NT2/D1 (cell line): ENCODE results near the gene TRPM5.

Experiments used
- DNase-seq: peaks from one replicate; pipeline ENCODE4 v3.0.0-alpha.2; 2011; ENCODE audit warnings: low read depth, low spot score
- H3K27me3 ChIP-seq: 2 replicates; pipeline ENCODE4 v1.6.0; 2011; ENCODE audit warnings: mild to moderate bottlenecking; ENCODE audit not compliant: insufficient read length, insufficient read depth
- H3K36me3 ChIP-seq: 2 replicates; pipeline ENCODE4 v1.6.1; 2011; ENCODE audit warnings: mild to moderate bottlenecking, low read length, mixed read lengths; ENCODE audit not compliant: insufficient read depth, insufficient read length
- H3K4me1 ChIP-seq: 2 replicates; pipeline ENCODE4 v1.5.1; 2011; ENCODE audit not compliant: insufficient read depth, insufficient read length
- H3K4me3 ChIP-seq: 2 replicates; pipeline ENCODE4 v1.5.1; 2011; ENCODE audit warnings: low read depth; ENCODE audit not compliant: insufficient read length
- H3K9ac ChIP-seq: 2 replicates; pipeline ENCODE4 v1.6.0; 2011; ENCODE audit warnings: low read depth; ENCODE audit not compliant: insufficient read length
- H3K9me3 ChIP-seq: 2 replicates; pipeline ENCODE4 v1.5.1; 2011; ENCODE audit warnings: mild to moderate bottlenecking, low read length; ENCODE audit not compliant: insufficient read depth
- SUZ12 ChIP-seq: IDR thresholded peaks from 2 replicates; pipeline ENCODE4 v1.6.1; 2011; ENCODE audit not compliant: insufficient read length, insufficient read depth; ENCODE audit errors: extremely low read depth
- YY1 ChIP-seq: IDR thresholded peaks from 2 replicates; pipeline ENCODE4 v1.6.1; 2011; ENCODE audit not compliant: insufficient read length, insufficient read depth
- ZNF274 ChIP-seq: IDR thresholded peaks from 2 replicates; pipeline ENCODE4 v1.6.1; 2011; ENCODE audit warnings: mild to moderate bottlenecking, low read depth, low read length

Gene TRPM5

DNA sequence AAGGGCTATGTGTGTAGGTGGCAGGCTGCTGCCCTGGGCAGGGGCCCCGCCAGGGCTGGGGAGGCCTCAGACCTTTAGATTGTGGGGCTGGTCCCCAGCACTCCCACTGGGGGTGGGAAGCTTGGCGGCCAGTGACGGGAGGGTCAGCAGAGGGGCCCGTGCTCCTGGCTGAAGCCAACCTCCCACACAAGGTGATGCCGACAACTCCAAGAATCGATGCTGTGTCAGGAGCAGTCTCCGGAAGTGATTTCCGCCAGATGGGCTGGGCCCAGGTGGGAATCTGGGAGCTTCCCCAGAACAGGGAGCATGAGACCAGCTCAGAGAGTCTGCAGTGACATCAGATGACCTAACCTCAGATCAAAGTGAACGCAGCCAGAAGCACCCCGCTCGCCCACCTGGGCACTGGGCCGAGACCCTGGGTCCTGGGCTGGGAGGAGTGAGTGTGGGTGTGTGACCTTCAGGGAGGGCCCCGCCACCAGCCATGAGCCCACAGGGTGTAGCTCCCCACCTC, 7.7 kb downstream of the TRPM5 start:
- TF ChIP-seq SUZ12, result no peak
- TF ChIP-seq ZNF274, result no peak
- TF ChIP-seq YY1, result no peak
- DNase-seq, result no peak
- Histone ChIP-seq H3K9ac (peak overlapping the region; percentile 12), H3K9me3 (no peaks in the 10 kb centered on the region), H3K4me3 (no peak overlapping the region), H3K36me3 (no peaks in the 10 kb centered on the region), H3K4me1 (no peaks in the 10 kb centered on the region), H3K27me3 (peaks cover 53% of the 10 kb centered on the region)

DNA sequence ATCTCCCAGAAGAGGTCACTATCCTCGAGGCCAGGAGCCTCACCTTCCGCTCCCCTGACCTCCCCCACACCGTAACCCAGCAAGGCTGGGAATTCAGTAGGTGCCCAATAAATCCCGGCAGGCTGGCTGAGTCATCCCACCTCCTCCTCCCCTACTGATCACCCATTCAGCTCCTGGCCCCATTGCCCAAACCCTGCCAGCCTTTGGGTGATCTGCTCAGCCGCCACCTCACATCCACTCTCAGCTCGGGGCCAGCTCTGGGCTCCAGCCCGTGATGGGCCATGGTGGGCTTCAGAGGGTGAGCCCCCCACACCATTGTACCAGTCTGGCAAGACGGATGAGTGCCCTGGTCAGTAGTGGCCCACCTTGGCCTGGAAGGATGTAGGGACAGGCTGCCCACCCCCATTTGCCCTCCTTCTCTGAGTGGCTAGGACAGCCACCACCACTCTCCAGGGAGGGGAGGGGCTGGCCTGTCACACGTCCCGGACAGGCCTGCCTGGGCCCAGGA, 8.2 kb downstream of the TRPM5 start:
- H3K36me3 ChIP-seq, result no peaks in the 10 kb centered on the region
- no peak for DNase-seq

DNA sequence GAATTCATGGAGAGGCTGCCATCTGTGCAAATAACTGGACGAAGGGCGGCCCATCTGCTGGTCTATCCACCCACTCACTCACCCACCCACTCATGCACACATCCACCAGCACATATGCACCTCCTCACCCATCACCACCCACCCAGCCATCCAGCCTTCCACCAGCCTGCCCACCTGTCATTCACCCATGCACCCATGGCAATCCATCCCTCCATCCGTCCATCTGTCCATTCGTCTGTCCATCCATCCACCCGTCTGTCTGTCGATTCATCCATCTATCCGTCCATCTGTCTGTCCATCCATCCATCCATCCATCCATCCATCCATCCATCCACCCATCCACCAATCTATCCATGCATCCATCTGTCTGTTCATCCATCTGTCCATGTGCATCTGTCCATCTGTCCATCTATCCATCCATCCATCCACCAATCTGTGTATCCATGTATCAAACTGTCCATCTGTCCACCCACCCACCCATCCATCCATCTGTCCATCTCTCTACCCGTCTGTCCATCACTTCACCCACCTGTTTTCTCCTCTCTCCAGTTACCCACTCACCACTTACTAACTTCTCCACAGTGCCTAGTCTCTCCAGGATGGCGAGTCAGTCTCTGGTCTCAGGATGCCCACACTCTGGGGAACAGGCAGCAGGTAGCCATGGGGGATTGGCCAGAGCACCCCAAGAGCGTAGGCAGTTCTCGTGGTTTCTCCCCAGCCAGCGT, 8.9 kb downstream of the TRPM5 start:
- Histone ChIP-seq H3K4me1 (no peaks in the 10 kb centered on the region), H3K36me3 (no peaks in the 10 kb centered on the region), H3K4me3 (no peak overlapping the region), H3K9me3 (no peaks in the 10 kb centered on the region), H3K9ac (no peak overlapping the region), H3K27me3 (peaks cover 42% of the 10 kb centered on the region)
- no peak for DNase-seq
- TF ChIP-seq SUZ12, result no peak

More for the DNA sequence above, 8.2 kb downstream of the TRPM5 start:
- Histone ChIP-seq H3K9me3 (no peaks in the 10 kb centered on the region), H3K27me3 (peaks cover 48% of the 10 kb centered on the region), H3K9ac (peak overlapping the region; percentile 12), H3K4me3 (no peak overlapping the region), H3K4me1 (no peaks in the 10 kb centered on the region)
- TF ChIP-seq ZNF274 (no peak), SUZ12 (no peak), YY1 (no peak)

DNA sequence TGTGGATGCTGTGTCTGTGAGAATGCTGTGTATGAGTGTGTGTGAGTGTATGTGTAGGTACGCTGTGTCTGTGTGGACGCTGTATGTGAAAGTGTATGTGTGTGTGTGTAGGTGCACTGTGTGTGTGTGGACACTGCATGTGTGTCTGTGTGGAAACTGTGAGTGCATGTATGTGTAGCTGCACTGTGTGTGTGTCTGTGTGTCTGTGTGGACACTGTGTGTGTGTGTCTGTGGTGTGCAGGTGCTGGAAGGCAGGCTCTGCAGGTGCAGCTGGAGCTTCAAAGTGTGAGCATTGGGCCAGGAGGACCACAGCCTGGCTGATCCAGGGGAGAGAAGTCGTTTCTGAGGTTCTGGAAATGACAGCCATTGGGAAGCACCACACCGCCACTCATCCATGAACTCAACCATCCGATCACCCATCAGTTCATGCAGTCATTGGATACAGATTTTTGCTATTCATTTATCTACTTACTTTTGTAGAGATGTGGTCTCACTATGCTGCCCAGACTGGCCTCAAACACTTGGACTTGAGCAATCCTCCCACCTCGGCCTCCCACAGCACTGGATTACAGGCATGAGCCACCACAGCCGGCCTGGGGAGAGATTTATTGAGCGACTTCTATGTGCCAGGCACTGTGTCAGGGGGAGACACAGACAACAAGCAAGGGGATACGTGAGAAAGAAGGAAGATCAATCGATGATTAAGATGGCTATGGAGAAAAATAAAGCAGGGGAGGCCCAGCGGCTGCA, 9.6 kb downstream of the TRPM5 start:
- H3K9me3 ChIP-seq, result no peaks in the 10 kb centered on the region
- no peaks in the 10 kb centered on the region for H3K4me1 ChIP-seq
- H3K9ac ChIP-seq, result no peak overlapping the region
- H3K36me3 ChIP-seq, result no peaks in the 10 kb centered on the region
- peaks cover 34% of the 10 kb centered on the region for H3K27me3 ChIP-seq
- no peak for DNase-seq
- TF ChIP-seq SUZ12, result no peak
- TF ChIP-seq ZNF274, result no peak
- TF ChIP-seq YY1, result no peak
- H3K4me3 ChIP-seq, result no peak overlapping the region

DNA sequence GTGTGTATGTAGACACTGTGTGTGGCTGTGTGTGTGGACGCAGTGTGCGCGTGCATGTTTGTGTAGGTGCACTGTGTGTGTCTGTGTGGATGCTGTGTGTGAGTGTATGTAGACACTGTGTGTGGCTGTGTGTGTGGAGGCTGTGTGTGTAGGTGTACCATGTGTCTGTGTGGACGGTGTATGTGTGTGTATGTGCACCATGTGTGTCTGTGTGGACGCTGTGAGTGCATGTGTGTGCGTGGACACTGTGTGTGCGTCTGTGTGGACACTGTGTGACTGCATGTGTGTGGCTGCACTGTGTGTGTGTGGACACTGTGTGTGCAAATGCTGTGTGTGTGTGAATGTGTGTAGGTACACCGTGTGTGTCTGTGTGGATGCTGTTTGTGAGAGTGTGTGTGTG, 10.3 kb downstream of the TRPM5 start:
- TF ChIP-seq YY1, result no peak
- TF ChIP-seq SUZ12, result no peak
- no peak for TF ChIP-seq ZNF274
- H3K36me3 ChIP-seq, result no peaks in the 10 kb centered on the region
- no peak overlapping the region for H3K4me3 ChIP-seq
- DNase-seq, result no peak
- H3K9ac ChIP-seq, result no peak overlapping the region
- peaks cover 31% of the 10 kb centered on the region for H3K27me3 ChIP-seq
- H3K4me1 ChIP-seq, result no peaks in the 10 kb centered on the region
- no peaks in the 10 kb centered on the region for H3K9me3 ChIP-seq

DNA sequence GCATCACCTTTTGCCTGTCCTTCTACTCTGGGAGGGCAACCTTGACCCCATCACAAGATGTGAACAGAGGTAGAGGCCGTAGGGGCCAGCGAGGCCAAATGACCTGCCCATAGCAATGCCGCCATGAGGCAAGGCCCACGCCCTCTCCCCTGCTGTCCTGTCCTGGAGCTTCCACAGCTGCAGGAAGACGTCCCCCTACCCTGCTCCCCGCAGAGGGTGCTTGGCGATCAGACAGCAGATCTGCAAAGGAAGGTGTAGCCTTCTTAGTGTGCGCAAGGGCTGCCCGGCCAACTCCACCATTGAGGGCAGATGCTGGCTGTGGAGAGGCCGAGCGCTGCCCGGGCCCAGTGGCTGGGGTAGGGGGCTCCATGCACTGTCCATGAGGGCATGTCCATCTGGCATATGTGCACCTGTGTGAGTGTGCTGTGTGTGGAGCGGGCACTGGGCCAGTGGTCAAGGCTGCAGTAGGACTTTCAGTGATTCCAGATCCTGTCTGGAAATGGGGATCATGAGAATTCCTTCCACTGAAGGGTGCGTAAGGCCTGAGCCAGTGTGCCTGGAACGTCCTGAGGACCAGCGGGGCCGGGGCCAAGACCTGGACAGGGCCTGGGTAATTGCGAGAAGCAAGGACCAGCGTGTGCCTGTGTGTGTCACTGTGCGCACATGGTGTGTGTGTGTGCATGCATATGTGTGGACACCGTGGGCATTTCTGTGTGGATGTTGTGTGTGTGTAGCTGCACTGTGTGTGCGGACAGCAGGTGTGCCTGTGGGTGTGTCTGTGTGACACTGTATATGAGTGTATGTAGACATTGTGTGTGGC, 11.0 kb downstream of the TRPM5 start:
- Histone ChIP-seq H3K4me1 (no peaks in the 10 kb centered on the region), H3K4me3 (no peak overlapping the region), H3K27me3 (peaks cover 31% of the 10 kb centered on the region), H3K9me3 (no peaks in the 10 kb centered on the region), H3K36me3 (no peaks in the 10 kb centered on the region), H3K9ac (no peak overlapping the region)
- DNase-seq, result no peak
- no peak for TF ChIP-seq YY1
- TF ChIP-seq ZNF274, result no peak
- TF ChIP-seq SUZ12, result no peak

DNA sequence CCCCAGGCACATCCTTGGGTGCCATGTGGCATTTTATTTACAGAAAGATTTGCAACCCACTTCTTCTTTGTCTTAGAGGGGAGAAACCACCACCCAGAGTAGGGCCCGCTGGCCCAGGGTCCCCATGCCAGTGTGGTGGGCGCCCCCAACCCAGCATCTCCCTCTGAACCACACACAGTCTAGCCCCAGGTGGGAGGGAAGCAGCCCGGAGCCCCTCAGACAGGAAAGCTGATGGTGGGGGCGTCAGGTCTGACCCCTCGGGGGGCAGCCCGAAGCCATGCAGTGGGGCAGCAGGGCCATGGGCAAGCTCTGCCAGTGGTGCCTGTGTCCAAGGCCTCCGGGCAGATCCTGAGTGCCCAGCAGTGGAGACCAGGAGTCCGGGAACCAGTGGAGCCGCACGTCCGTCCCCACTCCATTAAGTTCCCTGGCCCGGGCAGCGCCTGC, 11.7 kb downstream of the TRPM5 start:
- Histone ChIP-seq H3K9me3 (no peaks in the 10 kb centered on the region), H3K27me3 (peaks cover 31% of the 10 kb centered on the region), H3K4me1 (no peaks in the 10 kb centered on the region), H3K9ac (no peak overlapping the region), H3K4me3 (no peak overlapping the region), H3K36me3 (no peaks in the 10 kb centered on the region)
- TF ChIP-seq ZNF274 (no peak), YY1 (no peak), SUZ12 (no peak)
- no peak for DNase-seq
